ENCODE measurements around the gene GRM8. TPM values are rescaled to one million over a fixed set of nuclear protein-coding genes. Genes with fewer than 3 reads are reported as not detected.
"Not testable (repeated sequence)": the region's sequence is repeated elsewhere in the genome, so short reads cannot be mapped to it uniquely, and the experiment has no call there.

Gene GRM8
- total and polyA plus RNA-seq, 10 of the 15 experiments (the other 5 are each of a cell fraction or from before 2014, with no cell fraction given) = 0.33 to 7.1 (median 0.45) TPM; not detected in 2

GRCh38 chr7:126905255-126905654 is 347.5 kb downstream of the GRM8 start:
- H4K20me1 ChIP-seq (ENCODE audit: control insufficient read depth, insufficient read depth); H2AFZ ChIP-seq (ENCODE audit: control insufficient read depth, low read depth, low read length); H3K27ac ChIP-seq (ENCODE audit: control insufficient read depth, insufficient read depth); DNase-seq (ENCODE audit: low read depth, low spot score); H3K9ac ChIP-seq (ENCODE audit: control insufficient read depth, insufficient read depth, low read length); H3K4me3 ChIP-seq; POLR2A ChIA-PET; BruUV-seq (replicated peaks); H3K36me3 ChIP-seq (ENCODE audit: control insufficient read depth in 2 of 2, insufficient read depth in 2 of 2, low read length in 1 of 2); H3K27me3 ChIP-seq (replicated peaks in 1 of 2; ENCODE audit: control insufficient read depth in 2 of 2, insufficient read depth in 2 of 2, low read length in 1 of 2); H3K79me2 ChIP-seq (ENCODE audit: control insufficient read depth, insufficient read depth, low read length); RAD21 ChIA-PET (ENCODE audit: unreplicated experiment); H3K9me3 ChIP-seq (replicated peaks; ENCODE audit: control insufficient read depth, insufficient read depth, low read length); H3K4me2 ChIP-seq (ENCODE audit: control insufficient read depth, insufficient read depth); SMC1A ChIA-PET (ENCODE audit: uncharacterized antibody, unreplicated experiment); CTCF ChIA-PET; ATAC-seq; intact Hi-C loops (cut with micrococcal nuclease; ENCODE audit: unreplicated experiment); in situ Hi-C loops (cut with MboI); FAIRE-seq; H3K4me1 ChIP-seq (ENCODE audit: control insufficient read depth, insufficient read depth, low read length): not testable (repeated sequence)
- 23% methylated on average over 2 of the region's 2 CpGs for WGBS (ENCODE audit: insufficient coverage, insufficient replicate concordance, low lambda C conversion rate, missing lambda C conversion rate)

- ChIA-PET CTCF (interaction anchor here (0.6 to 3.3 kb wide), 4 partner anchors 15 to 1231 kb away, joined by 3 to 60 read pairs (median 5); no protein-coding TSS in a partner anchor), SMC1A (ENCODE audit: uncharacterized antibody, unreplicated experiment) (interaction anchor here (1.5 to 4.3 kb wide), 2 partner anchors 98 to 916 kb away, joined by 3 to 36 read pairs; no protein-coding TSS in a partner anchor), RAD21 (ENCODE audit: unreplicated experiment) (interaction anchor here (1.3 to 1.4 kb wide), 2 partner anchors 98 to 101 kb away, joined by 4 to 14 read pairs; no protein-coding TSS in a partner anchor)
- H4K20me1 ChIP-seq (ENCODE audit: control insufficient read depth, insufficient read depth); H3K9me3 ChIP-seq (replicated peaks; ENCODE audit: control insufficient read depth, insufficient read depth, low read length); H2AFZ ChIP-seq (ENCODE audit: control insufficient read depth, low read depth, low read length); H3K4me2 ChIP-seq (ENCODE audit: control insufficient read depth, insufficient read depth); H3K36me3 ChIP-seq (ENCODE audit: control insufficient read depth in 2 of 2, insufficient read depth in 2 of 2, low read length in 1 of 2); ATAC-seq; FAIRE-seq; H3K9ac ChIP-seq (ENCODE audit: control insufficient read depth, insufficient read depth, low read length); POLR2A ChIA-PET; H3K27ac ChIP-seq (ENCODE audit: control insufficient read depth, insufficient read depth); intact Hi-C loops (cut with micrococcal nuclease; ENCODE audit: unreplicated experiment); H3K4me1 ChIP-seq (ENCODE audit: control insufficient read depth, insufficient read depth, low read length); H3K4me3 ChIP-seq; DNase-seq (ENCODE audit: low read depth, low spot score); BruUV-seq (replicated peaks); H3K79me2 ChIP-seq (ENCODE audit: control insufficient read depth, insufficient read depth, low read length); H3K27me3 ChIP-seq (replicated peaks in 1 of 2; ENCODE audit: control insufficient read depth in 2 of 2, insufficient read depth in 2 of 2, low read length in 1 of 2): not testable (repeated sequence)
- 42% methylated on average over 6 of the region's 6 CpGs for WGBS (ENCODE audit: insufficient coverage, insufficient replicate concordance, low lambda C conversion rate, missing lambda C conversion rate)
- in situ Hi-C loops (cut with MboI) = loop anchor here (5.0 kb wide), 1 partner anchor 99 kb away; no protein-coding TSS in a partner anchor
Measured at GRCh38 chr7:126901041-126901765, 351.5 kb downstream of the GRM8 start.

- H3K36me3 ChIP-seq (ENCODE audit: control insufficient read depth in 2 of 2, insufficient read depth in 2 of 2, low read length in 1 of 2); H3K27me3 ChIP-seq (replicated peaks in 1 of 2; ENCODE audit: control insufficient read depth in 2 of 2, insufficient read depth in 2 of 2, low read length in 1 of 2); BruUV-seq (replicated peaks); POLR2A ChIA-PET; H4K20me1 ChIP-seq (ENCODE audit: control insufficient read depth, insufficient read depth); H3K4me1 ChIP-seq (ENCODE audit: control insufficient read depth, insufficient read depth, low read length); SMC1A ChIA-PET (ENCODE audit: uncharacterized antibody, unreplicated experiment); H3K9ac ChIP-seq (ENCODE audit: control insufficient read depth, insufficient read depth, low read length); H3K27ac ChIP-seq (ENCODE audit: control insufficient read depth, insufficient read depth); H3K4me2 ChIP-seq (ENCODE audit: control insufficient read depth, insufficient read depth); FAIRE-seq; H3K79me2 ChIP-seq (ENCODE audit: control insufficient read depth, insufficient read depth, low read length); H3K9me3 ChIP-seq (replicated peaks; ENCODE audit: control insufficient read depth, insufficient read depth, low read length); DNase-seq (ENCODE audit: low read depth, low spot score); RAD21 ChIA-PET (ENCODE audit: unreplicated experiment); intact Hi-C loops (cut with micrococcal nuclease; ENCODE audit: unreplicated experiment); in situ Hi-C loops (cut with MboI); H3K4me3 ChIP-seq; H2AFZ ChIP-seq (ENCODE audit: control insufficient read depth, low read depth, low read length); ATAC-seq: not testable (repeated sequence)
- CTCF ChIA-PET = interaction anchor here (1.1 kb wide), 1 partner anchor 9 kb away, joined by 3 read pairs; no protein-coding TSS in a partner anchor
- 0% methylated on average over 1 of the region's 1 CpG for WGBS (ENCODE audit: insufficient coverage, insufficient replicate concordance, low lambda C conversion rate, missing lambda C conversion rate)
Measured at GRCh38 chr7:126887980-126888379, 364.8 kb downstream of the GRM8 start.

GRCh38 chr7:126887560-126887959 is 365.2 kb downstream of the GRM8 start:
- H3K9ac ChIP-seq (ENCODE audit: control insufficient read depth, insufficient read depth, low read length); H4K20me1 ChIP-seq (ENCODE audit: control insufficient read depth, insufficient read depth); RAD21 ChIA-PET (ENCODE audit: unreplicated experiment); intact Hi-C loops (cut with micrococcal nuclease; ENCODE audit: unreplicated experiment); in situ Hi-C loops (cut with MboI); SMC1A ChIA-PET (ENCODE audit: uncharacterized antibody, unreplicated experiment); H3K4me2 ChIP-seq (ENCODE audit: control insufficient read depth, insufficient read depth); H3K79me2 ChIP-seq (ENCODE audit: control insufficient read depth, insufficient read depth, low read length); H3K27me3 ChIP-seq (replicated peaks in 1 of 2; ENCODE audit: control insufficient read depth in 2 of 2, insufficient read depth in 2 of 2, low read length in 1 of 2); ATAC-seq; DNase-seq (ENCODE audit: low read depth, low spot score); H3K4me1 ChIP-seq (ENCODE audit: control insufficient read depth, insufficient read depth, low read length); H3K9me3 ChIP-seq (replicated peaks; ENCODE audit: control insufficient read depth, insufficient read depth, low read length); H2AFZ ChIP-seq (ENCODE audit: control insufficient read depth, low read depth, low read length); POLR2A ChIA-PET; H3K27ac ChIP-seq (ENCODE audit: control insufficient read depth, insufficient read depth); FAIRE-seq; H3K36me3 ChIP-seq (ENCODE audit: control insufficient read depth in 2 of 2, insufficient read depth in 2 of 2, low read length in 1 of 2); BruUV-seq (replicated peaks); H3K4me3 ChIP-seq: not testable (repeated sequence)
- CTCF ChIA-PET = interaction anchor here (1.1 kb wide), 1 partner anchor 10 kb away, joined by 3 read pairs; no protein-coding TSS in a partner anchor
- WGBS (ENCODE audit: insufficient coverage, insufficient replicate concordance, low lambda C conversion rate, missing lambda C conversion rate) = 2% methylated on average over 4 of the region's 4 CpGs

Data from GM12878 (cell line).